TTC549 (cell line): Measurements from ENCODE around the gene PARM1.

Experiments
- FAIRE-seq: peaks from 2 replicates; lab custom pipeline; 2012; peaks lifted over from hg19 to GRCh38; lab: Jason Lieb, UNC

The PARM1 gene

DNA sequence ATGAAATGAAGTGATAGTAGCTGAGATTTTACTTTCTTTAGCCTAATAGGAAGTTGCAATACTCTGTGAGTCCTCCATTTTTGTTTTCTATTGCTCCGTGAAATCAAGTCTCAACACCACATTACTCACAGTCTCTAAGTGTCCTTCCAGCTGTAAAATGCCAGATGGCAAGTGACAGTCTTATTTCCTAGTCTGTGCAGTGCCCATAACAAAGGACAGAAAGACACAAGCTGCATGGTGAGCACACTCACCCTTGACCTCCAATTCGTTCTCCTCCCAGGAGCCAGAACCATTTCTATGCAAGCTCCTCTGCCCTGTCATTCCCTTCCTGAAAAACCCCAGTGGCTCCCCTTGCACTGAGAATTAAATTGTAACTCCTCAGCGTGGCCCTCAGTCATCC lies 101.6 kb downstream of the PARM1 start:
- no peak for FAIRE-seq

DNA sequence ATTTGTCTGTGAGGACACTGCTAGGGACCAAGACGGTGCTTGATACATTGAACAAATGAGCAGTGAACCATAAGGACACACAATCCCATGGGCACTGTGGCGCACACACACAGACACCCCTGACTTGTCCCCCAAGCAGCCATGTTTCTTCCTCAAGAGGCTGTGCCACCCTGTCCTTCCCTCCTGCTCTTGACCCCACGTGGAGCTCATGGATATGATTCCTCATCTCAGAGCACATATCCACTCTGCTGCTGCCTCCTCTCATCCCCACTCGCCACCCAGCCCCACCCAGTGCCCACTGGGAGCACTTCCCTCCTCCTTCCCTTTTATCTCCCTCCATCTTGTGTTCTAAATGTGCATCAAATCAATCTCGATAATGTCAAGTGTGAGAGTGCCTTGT lies 102.4 kb downstream of the PARM1 start:
- no peak for FAIRE-seq

DNA sequence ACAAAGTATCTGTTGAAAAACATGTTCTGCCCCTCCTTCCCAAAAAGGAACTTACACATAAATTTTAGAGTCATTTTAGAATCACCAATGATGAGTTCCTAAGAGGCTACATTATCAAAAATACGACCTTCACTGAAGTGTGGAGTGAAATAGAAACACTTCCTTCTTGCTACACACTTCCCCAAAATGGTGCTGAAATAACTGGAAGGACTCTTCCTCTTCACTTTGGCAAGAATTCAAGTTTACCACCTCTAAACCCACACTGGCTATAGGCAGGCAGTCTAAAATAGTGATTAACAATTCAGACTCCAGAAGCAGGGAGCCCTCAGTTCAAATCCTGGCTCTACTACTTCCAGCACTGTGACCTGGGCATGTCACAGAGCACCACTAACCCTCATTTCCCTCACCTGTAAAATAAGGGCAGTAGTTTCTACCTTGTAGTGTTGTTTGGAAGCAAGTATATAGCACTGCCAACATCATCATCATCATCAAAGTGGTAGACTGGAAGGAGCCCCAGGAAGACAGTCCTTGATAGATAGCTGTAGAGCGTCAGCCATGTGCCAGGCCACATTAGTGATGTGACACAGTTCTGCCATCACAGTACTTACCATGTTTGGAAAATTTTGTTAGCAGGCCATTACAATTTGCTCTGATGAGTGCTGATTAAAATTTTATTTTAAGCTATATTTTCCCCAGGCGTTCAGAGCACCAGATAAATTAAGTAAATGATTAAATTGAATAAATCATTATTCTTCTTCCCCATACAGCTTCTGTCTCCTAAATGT lies 103.3 kb downstream of the PARM1 start:
- FAIRE-seq, result no peak

DNA sequence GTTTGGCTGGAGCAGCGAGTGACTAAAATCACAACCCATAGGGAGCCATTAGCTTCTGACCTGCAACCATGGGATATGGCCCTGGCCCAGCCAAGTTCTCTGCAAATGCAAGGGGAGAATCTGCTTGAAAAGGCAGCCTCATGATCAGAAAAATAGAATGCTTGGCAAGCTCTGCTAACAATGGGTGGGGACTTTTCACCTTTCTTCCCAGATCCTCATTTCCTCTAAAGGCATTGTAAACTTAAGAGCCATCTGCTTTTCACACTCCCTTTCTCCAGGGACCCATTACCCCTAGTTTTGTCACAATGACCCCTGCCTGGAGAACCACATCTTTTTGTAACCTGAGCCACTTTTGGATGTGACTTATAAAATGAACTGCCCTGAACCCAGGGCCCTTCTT lies 104.3 kb downstream of the PARM1 start:
- FAIRE-seq, result no peak

DNA sequence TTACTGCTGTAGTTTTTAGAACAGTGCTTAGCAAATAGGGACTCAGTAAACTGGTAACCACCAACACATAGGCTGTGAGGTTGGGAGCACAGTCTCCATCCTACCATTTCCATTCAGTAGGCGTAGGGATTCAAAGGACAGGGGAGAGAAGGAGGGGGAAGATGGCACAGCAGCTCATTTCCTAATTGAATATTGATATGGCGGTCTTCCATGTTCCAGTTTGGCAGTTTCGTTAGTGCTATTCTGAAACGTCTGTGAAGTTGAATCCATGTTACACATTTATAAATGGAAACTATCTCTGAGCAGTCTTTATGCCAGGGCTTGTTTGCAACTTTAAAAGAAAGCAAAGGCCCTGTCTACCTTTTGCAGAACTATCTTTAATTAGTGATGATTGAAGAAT lies 105.5 kb downstream of the PARM1 start:
- no peak for FAIRE-seq

DNA sequence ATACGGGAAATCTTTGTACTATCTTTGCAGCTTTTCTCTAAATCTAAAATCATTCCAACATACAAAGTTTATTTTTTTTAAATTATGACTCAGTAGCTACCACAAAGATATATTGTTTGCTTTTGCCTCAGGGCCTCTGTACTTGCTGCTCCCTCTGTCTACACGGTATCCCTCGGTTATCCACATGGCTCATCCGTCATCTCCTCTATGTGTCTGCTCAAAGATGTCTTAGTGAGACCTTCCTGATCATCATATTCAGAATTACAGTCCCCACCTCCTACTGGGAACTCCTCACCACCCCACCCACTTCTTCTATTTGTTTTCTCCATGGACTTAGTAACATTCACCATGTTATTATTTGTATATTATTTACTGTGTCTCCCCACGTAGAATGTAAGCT lies 107.8 kb downstream of the PARM1 start:
- FAIRE-seq, result no peak

DNA sequence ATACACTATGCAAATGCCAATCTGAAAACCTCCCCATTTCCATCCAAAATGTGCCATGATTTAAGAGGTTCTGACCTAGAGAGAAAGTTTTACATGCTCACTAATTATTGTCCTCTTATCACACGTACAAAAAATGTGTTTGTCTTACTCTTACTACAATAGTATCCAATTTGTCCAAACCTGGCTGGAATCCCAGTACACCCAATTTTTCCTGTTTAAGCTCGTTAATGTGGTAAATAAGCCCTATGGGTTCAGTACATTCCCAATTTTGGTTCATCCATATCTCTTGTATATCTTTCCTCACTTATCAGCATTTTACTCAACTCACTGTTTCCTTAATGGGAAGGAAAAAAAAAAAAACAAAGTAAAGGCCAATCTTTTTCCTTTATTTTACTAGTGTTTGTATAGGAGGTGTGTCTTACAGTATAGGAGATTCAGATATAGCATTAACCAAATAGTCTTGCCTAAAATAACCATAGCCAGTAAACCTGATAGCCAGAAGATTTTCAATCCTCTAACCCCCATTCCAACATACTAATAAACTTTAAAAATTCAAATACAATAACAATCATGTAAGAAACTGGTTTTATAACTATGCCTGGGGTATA lies 109.8 kb downstream of the PARM1 start:
- FAIRE-seq, result no peak

DNA sequence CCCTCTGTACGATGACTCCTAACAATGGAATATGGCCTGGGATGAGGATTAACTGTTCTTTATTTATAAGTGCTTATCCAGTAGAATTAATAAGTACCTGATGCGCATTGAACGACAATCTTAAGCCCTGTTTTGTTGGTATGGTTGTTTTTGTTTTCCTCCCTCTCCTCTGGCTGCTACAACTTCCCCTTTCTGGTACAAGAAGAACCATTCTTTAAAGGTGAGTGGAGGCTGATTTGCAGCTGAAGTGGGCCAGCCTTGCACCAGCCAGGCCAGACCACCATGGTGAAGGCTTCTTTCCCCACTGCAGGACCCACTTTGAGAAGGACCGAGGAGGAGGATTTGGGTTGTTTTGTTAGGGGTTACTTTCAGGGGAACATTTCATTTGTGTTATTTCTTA lies 113.3 kb downstream of the PARM1 start:
- no peak for FAIRE-seq

DNA sequence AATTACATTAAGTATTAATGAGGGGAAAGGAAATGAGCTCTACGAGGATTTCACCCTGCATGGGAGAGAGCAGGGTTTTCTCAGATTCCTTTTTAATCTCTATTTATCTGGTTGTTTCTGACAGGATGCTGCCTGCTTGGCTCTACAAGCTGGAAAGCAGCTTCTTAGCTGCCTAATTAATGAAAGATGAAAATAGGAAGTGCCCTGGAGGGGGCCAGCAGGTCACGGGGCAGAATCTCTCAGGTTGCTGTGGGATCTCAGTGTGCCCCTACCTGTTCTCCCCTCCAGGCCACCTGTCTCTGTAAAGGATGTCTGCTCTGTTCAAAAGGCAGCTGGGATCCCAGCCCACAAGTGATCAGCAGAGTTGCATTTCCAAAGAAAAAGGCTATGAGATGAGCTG lies 113.7 kb downstream of the PARM1 start:
- FAIRE-seq, result no peak

DNA sequence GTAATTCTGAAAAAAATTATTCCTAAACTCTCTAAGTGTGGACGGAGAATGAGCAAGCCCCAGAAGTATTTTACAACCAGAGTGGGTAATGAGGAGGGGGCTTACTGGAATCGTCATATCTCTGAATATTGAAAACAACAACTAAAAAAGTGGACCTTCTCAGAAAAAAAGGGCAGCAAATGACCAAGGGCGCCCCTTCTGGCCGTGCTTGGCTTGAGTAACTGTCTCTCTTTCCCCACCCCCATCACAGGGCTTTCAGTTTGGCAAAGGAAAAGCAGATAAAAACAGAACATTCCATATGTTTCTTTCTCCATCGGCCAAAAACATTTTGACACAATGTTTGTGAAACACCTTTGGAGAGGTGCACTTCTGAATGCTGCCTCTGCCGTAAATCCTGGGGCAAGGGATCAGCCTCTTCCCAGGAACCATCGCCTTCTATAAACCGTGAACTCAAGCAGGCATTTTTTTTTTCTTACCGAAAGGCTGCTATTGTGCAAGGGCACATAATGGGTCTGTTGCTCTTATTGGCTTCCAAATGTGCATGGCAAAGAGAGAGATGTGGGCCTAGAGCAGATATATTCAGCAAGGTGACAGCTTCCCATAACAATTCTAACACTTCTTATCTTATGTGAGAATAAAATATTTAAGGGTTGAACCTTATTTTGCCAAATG lies 115.4 kb downstream of the PARM1 start:
- FAIRE-seq, result no peak

DNA sequence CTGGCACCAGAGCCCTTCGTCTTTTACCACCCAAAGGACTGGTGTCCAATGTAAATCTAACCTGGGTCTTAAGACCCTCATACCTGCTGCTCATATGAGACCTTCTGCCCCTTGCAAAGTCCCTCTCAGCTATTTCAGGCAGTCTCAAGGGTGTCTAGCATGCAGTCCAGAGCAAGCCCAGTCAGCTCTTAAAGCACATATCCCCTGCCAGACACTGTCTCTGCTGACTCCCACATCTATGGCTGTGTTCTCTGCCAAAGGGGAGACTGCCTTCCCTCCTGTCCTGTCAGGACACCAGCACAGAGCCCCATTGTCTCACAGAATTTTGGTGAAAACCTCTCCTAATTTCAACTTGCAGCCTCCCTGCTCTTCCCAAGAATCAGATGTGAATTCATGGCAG lies 118.5 kb downstream of the PARM1 start:
- no peak for FAIRE-seq

DNA sequence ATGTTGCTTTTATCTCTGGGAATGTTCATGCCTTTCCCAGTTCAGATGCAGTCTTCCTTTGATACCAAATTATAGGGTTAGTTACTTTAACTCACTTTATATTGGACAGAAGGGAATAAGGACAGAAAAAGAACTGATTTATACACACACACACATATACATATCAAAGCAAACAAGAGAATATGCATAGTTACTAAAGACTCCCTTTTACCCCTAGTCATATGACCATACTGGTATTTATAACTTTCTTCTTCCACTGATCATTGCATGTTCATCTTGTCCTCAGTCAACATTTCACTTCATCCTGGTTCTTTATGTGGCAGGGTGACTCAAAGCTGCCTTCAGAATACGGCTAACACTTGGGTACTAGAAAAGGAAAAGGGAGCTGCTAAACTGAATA lies 120.4 kb downstream of the PARM1 start:
- FAIRE-seq, result no peak

DNA sequence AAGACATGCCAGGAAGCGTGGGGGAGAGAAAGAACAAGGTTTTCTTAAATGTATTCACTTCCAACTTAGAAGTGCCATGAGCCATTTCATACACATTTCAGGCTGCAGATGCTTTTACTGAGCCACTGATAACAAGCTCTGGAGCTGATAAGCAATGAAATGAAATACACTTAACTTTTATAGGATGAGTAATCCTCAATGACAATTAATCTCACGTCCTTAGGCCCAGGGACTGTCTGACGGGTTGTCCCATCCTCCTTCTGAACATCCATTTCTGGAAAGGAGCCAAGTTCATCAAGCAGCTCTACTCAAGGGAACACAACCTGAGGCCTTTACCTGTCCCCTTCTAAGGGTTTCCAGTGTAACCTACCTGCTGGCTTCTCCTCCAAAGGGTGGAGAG lies 121.2 kb downstream of the PARM1 start:
- FAIRE-seq, result no peak

DNA sequence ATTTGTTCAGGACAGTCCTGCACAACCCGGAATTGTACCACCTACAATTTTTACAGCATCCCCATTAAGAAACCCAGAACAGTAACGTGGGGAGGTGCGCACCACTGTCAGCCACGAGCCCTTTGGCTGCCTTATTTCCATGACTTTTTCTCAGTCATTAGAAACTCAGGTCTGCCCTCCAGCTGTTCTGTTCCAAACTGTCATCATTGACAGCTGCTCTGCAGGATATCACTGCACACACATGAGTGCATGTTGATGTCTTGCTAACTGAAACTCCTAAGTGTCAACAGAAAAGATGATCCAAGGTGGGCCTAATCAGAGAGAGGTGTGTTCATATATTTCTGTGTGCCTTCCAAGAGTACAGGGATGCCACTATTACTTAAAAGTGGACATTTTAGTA lies 123.4 kb downstream of the PARM1 start:
- FAIRE-seq, result no peak

DNA sequence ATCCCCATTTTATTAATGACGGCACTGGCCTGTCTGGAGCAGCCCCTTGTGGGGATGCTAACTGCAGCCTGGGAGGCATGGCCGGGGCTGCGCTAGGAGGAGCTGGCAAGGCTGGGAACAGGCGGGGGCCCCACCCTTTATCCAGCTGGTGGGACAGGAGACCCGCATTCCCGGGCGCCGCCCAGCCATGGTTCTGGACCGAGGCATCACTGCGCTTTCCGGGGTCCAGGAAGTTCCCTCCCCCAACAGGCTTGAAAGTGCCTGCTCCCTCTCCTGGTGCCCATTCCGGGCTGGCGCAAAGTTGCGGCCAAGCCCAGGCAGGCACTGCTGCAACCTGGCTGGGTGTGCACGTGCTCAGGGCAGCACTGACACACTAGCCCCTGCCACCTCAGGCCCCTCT lies 124.5 kb downstream of the PARM1 start:
- no peak for FAIRE-seq

DNA sequence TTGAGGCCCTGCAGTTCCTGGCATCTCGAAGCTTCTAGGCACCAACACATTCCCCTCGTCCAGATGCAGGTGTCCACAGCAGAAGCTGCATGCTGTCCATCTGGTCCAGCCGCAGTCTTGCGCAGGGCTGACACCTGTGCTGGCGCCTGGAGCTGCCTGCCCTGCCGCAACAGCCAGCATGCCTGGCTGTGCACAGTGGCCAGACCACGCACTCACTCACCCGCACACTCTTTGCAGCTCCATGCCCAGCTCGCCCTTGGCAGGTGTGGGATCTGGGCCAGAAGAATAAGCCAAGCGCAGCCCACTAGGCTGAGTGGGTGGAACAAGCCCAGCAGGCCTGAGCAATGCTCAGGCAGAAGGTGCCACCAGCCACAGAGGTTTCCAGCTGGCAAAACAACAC lies 125.6 kb downstream of the PARM1 start:
- FAIRE-seq, result no peak

DNA sequence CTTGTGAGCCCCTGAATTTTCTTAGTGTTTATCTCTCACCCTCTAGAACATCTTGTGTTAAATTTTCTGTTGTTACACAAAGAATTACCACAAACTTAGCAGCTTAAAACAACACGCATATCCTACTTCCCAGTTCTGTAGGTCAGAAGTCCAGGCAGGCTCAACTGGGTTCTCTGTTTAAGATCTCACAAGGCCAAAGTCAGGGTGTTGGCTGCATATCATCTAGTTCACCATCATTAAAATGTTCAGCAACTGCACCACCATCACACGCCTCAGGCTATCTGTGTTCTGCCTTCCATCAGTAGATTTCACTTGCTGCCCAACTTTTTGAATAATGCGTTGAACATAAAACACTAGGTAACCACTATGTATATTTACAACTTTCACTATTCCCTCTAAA lies 130.5 kb downstream of the PARM1 start:
- no peak for FAIRE-seq

DNA sequence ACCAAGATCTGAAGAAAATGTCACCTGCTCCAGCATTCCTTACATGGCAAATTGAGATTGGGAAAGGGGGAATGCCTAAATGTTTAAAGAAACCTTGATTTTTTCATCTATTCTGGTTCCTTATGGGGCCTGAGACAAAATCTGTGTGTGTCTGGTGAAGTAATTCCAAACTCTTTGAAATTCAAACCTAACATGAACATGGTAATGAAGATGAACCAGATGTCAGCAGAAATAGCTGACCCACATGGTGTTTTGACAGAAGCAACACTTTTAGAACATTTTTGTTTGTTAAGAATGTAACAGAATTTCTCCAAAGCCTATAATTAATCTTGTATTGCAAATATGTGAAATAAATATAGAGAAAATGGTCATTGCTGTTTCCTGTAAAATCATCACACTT lies 133.0 kb downstream of the PARM1 start:
- FAIRE-seq, result no peak

DNA sequence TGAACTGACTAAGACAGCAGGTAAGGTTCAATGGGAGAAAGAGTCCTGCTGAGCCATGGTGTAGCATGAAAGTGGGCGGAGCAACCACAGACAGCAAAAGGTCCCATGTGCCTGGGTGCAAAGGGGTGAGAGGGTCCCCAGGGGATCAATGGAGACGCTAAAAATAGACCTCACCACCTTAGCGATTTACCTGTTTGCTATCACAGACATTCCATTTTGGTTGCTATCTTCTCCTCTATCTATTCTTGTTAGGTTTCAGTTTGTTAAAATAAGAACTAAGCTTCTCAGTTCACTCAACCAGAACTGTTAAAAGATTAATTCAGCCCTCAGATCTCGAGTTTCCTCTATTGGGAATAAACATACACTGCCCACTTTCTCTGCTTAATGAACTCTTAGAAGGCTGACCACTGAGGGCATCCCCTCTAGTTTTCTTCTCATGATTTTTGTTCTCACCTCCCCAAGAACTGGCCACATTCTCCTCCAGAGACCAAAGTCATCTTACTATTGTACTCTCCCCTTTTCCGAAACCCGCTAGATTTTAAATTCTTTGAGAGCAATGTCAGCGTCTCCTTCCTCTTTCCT lies 136.7 kb downstream of the PARM1 start:
- FAIRE-seq, result no peak

DNA sequence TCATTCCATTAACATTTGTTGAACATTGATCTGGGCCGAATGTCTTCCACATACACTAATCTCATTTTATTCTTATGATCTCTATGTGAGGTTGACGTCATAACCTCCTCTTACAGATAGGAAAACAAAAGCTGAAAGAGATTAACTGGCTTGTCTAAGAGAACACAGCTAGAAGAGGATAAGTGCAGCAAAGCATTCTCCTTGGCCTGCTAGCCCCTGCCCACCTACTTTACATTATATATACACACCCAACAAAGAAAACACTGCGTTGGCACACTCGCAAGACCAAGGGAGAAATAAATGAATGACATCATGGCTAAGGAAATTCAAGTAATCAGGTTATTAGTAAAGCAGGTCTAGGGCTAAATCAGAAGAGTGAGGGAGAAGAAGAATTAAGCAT lies 138.4 kb downstream of the PARM1 start:
- FAIRE-seq, result no peak

DNA sequence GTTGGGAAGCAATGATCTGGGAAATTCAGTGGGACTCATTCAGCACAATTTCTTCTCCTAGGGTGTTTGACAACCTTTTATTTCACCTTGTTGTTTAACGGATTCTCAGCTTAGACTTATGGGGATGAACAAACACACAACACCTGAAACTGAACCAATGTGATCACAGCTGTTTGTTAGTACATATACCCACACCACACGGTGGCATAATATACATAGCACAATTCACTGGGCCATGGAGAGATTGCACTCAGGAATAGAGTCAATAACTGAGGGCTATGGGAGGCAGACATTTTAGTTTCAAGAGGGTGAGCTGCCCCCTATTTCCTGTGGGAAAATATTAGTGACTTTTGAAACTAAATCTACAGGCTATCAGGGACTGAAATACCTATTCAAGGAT lies 148.0 kb downstream of the PARM1 start:
- FAIRE-seq, result no peak

DNA sequence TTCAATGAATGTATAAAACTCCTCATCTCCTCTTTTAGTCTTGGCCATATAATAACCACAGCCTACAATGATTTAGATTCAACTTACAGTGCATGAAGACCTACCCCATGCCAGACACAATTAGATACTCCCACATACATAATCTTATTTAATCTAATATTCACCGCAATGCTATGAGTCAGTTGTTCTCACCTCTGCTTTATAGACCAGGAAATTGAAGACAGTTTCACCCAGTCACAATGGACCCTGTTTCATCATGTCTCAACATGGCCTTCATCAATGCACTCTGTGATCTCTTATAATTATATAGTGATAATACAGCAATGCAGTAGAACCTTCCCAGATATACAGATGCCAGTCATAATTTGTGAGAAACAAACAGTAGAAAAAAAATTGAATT lies 148.6 kb downstream of the PARM1 start:
- no peak for FAIRE-seq

DNA sequence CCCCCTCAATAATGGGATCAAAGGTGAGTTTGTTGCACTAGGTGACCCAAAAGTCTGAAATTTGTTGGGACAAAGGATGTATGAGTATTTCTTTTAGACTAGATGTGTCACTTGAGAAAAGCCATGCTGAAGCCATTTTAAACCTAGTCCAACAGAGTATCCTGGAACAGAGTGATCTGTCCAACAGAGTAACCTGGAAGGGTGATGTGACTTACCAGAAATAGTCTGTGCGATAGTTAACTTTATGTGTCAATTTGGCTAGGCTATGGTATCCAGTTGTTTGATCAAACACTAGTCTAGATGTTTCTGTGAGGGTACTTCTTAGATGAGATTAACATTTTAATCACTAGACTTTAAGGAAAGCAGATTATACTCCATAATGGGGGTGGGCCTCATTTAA lies 154.5 kb downstream of the PARM1 start:
- no peak for FAIRE-seq

DNA sequence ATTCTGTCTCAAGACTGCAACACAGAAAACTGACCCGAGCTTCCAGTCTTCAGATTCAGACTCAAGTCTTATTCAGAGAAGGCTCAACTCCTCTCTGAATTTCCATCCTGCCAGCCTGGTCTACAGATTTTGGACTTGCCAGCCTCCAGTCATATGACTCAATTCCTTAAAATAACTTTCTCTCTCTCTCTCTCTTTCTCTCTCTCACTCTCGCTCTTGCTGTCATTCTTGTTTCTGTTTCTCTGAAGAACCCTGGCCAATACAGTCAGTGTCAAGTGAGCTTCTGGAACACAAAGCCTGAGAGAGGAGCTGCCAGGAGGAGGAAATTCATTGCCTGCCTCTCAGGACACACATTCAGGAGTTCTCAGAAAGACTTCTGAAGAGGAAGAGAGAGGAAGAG lies 154.9 kb downstream of the PARM1 start:
- FAIRE-seq, result no peak
